Neural cell (in vitro differentiated cells): ENCODE measurements around the gene WDR1.

Experiments used
- CTCF ChIP-seq: fragments of 450-650 bp; IDR thresholded peaks from 2 replicates; pipeline ENCODE4 v1.5.1; 2014; ENCODE audit warnings: antibody characterized with exemption, mild to moderate bottlenecking, moderate library complexity; ENCODE audit not compliant: poor library complexity, severe bottlenecking
- EP300 ChIP-seq: fragments of 450-650 bp; conservative IDR thresholded peaks from 2 replicates; pipeline ENCODE4 v1.6.1; 2014; ENCODE audit warnings: antibody characterized with exemption, mild to moderate bottlenecking, moderate library complexity; ENCODE audit not compliant: poor library complexity, severe bottlenecking
- EZH2 ChIP-seq: fragments of 200-600, 300-800 bp; shearing (Covaris generic), sonication (generic); IDR thresholded peaks from 2 replicates; pipeline ENCODE4 v1.6.1; 2014; ENCODE audit warnings: antibody characterized with exemption, low read length, borderline replicate concordance, mild to moderate bottlenecking; ENCODE audit not compliant: insufficient read depth, poor library complexity, severe bottlenecking
- RAD21 ChIP-seq: fragments of 450-650 bp; conservative IDR thresholded peaks from 2 replicates; pipeline ENCODE4 v1.6.1; 2014; ENCODE audit warnings: antibody characterized with exemption, mild to moderate bottlenecking, moderate library complexity
- SMC3 ChIP-seq: fragments of 450-650 bp; conservative IDR thresholded peaks from 2 replicates; pipeline ENCODE4 v1.6.1; 2014; ENCODE audit warnings: antibody characterized with exemption, mild to moderate bottlenecking, moderate library complexity; ENCODE audit not compliant: poor library complexity
- TAF1 ChIP-seq: IDR thresholded peaks from 2 replicates; pipeline ENCODE4 v1.6.1; 2012; ENCODE audit warnings: low read depth
- TF ChIP-seq, protein P1 (sequence below): IDR thresholded peaks from 2 replicates; pipeline ENCODE4 v1.6.1; 2012; ENCODE audit warnings: borderline replicate concordance

DNA sequence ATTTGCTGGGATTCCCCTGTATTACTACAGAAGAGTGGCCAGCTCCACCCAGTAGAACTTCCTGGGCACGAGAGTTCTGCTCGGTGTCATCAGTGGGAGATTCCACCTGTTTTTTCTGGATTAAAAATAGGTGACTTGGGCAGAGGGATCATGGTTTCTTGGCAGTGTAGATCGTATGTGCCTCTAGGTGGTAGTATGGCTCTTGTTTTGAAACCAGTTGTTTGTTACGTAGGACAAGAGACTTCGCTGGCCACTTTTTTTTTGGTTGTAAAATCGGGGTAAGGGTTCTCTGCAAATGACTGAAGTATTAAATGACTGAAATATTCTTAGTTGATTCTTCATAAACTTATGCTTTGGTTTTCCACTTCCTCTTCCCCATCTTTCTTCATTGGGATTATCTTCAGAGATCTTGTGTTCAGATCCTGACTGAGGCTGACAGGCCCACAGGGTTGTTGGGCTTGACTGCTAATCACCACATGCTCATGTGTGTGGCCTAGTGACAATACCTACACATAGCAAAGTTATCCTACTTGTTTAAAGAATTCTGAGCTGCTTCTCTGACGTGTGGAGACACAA, 43.8 kb upstream of the WDR1 start:
- TF ChIP-seq CTCF (no peak), EP300 (no peak), EZH2 (no peak), SMC3 (no peak), TAF1 (no peak), RAD21 (peak; percentile 14)
- TF ChIP-seq, protein P1, sequence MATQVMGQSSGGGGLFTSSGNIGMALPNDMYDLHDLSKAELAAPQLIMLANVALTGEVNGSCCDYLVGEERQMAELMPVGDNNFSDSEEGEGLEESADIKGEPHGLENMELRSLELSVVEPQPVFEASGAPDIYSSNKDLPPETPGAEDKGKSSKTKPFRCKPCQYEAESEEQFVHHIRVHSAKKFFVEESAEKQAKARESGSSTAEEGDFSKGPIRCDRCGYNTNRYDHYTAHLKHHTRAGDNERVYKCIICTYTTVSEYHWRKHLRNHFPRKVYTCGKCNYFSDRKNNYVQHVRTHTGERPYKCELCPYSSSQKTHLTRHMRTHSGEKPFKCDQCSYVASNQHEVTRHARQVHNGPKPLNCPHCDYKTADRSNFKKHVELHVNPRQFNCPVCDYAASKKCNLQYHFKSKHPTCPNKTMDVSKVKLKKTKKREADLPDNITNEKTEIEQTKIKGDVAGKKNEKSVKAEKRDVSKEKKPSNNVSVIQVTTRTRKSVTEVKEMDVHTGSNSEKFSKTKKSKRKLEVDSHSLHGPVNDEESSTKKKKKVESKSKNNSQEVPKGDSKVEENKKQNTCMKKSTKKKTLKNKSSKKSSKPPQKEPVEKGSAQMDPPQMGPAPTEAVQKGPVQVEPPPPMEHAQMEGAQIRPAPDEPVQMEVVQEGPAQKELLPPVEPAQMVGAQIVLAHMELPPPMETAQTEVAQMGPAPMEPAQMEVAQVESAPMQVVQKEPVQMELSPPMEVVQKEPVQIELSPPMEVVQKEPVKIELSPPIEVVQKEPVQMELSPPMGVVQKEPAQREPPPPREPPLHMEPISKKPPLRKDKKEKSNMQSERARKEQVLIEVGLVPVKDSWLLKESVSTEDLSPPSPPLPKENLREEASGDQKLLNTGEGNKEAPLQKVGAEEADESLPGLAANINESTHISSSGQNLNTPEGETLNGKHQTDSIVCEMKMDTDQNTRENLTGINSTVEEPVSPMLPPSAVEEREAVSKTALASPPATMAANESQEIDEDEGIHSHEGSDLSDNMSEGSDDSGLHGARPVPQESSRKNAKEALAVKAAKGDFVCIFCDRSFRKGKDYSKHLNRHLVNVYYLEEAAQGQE: no peak
